K562 (cell line): Measurements from ENCODE around the gene C1QL2. TPM values are rescaled to one million over a fixed set of nuclear protein-coding genes. Genes with fewer than 3 reads are reported as not detected.

Experiments
- DACH1 ChIP-seq: fragments of 450-650 bp; IDR thresholded peaks from 2 replicates; pipeline ENCODE4 v1.6.1; 2018; ENCODE audit not compliant: partially characterized antibody
- GATAD2A ChIP-seq: fragments of 450-650 bp; IDR thresholded peaks from 2 replicates; pipeline ENCODE4 v1.6.1; 2017
- HIVEP1 ChIP-seq: fragments of 250-450 bp; sonication (Bioruptor Pico); IDR thresholded peaks from 2 replicates; pipeline ENCODE4 v1.4.0; 2020; ENCODE audit warnings: mild to moderate bottlenecking
- MYBL2 ChIP-seq, 2 experiments: fragments of 450-650 bp in 1 of 2; sonication (generic) in 1 of 2; formaldehyde crosslinking in 1 of 2; IDR thresholded peaks; 2 replicates each; pipeline versions ENCODE4 v1.6.1 to v1.8.1; 2017 to 2022; ENCODE audit warnings: borderline replicate concordance in 1 of 2, inconsistent platforms in 1 of 2, low read depth in 1 of 2, mild to moderate bottlenecking in 1 of 2, missing genetic modification reagents in 1 of 2, moderate library complexity in 1 of 2
- NCOA1 ChIP-seq: fragments of 450-650 bp; IDR thresholded peaks from 2 replicates; pipeline ENCODE4 v1.6.1; 2016; ENCODE audit warnings: low read depth
- RERE ChIP-seq: sonication (generic); formaldehyde crosslinking; IDR thresholded peaks from 2 replicates; pipeline ENCODE4 v1.8.0; 2023; ENCODE audit warnings: missing genetic modification reagents, mild to moderate bottlenecking, borderline replicate concordance
- ZBTB5 ChIP-seq: fragments of 450-650 bp; IDR thresholded peaks from 2 replicates; pipeline ENCODE4 v1.6.1; 2017; ENCODE audit warnings: antibody characterized with exemption
- ZNF134 ChIP-seq: fragments of 250-450 bp; sonication (Bioruptor Pico); conservative IDR thresholded peaks from 2 replicates; pipeline ENCODE4 v1.4.0; 2020
- ZNF354B ChIP-seq: fragments of 250-450 bp; sonication (Bioruptor Pico); IDR thresholded peaks from 2 replicates; pipeline ENCODE4 v1.4.0; 2020
- polyA plus RNA-seq, 8 experiments: library from polyadenylated mRNA; depleted of rRNA in 4 of 8; stranded (reverse) in 5 of 8; unstranded in 3 of 8; fragments of >200 nt; fragmentation: Nextera tagmentation in 2 of 8; fragmentation: Illumina TruSeq in 1 of 8; extraction: Ambion mirVana in 2 of 8; extraction: Trizol in 1 of 8; gene quantifications; 2 replicates each; pipeline versions ENCODE4 v1.2.1 to v1.2.3, GENCODE V29; 2011 to 2014; ENCODE audit warnings: inconsistent platforms in 1 of 8, missing spikeins in 1 of 8
- total RNA-seq, 7 experiments: library from RNA; depleted of rRNA in 6 of 7; stranded (reverse); fragments of >200 nt in 6 of 7; fragmentation: Illumina TruSeq in 2 of 7; extraction: Trizol in 2 of 7; gene quantifications; 2 replicates each; pipeline versions ENCODE4 v1.2.1 to v1.2.3, GENCODE V29; 2011 to 2021; ENCODE audit warnings: low replicate concordance in 1 of 7

C1QL2 gene
- total and polyA plus RNA-seq, 9 of the 15 experiments (the other 6 are each of a cell fraction or from before 2014, with no cell fraction given), result not detected

- TF ChIP-seq RERE (CRISPR knock-in tag) (no peak), MYBL2 (IDR thresholded peaks at IDR 0.05; ENCODE audit: low read depth) (no peak), MYBL2 (CRISPR knock-in tag; IDR thresholded peaks at IDR 0.05; ENCODE audit: borderline replicate concordance) (no peak), NCOA1 (no peak), HIVEP1 (no peak), GATAD2A (no peak), ZNF134 (CRISPR knock-in tag) (no peak), ZBTB5 (no peak), ZNF354B (CRISPR knock-in tag) (no peak), DACH1 (no peak)
- TF ChIP-seq, all 486 proteins: peak for 8
Observed at GRCh38 chr2:119122663-119123062, 35.9 kb downstream of the C1QL2 start (continued).
